GM21360 (cell line): ENCODE data around the gene ATP5F1D.

Experiments
- ATAC-seq: cut with Tn5 transposase; IDR thresholded peaks from one replicate; pipeline ENCODE4 v1.9.1; 2021; ENCODE audit warnings: mild to moderate bottlenecking, moderate library complexity; ENCODE audit not compliant: unreplicated experiment

ATP5F1D gene

DNA sequence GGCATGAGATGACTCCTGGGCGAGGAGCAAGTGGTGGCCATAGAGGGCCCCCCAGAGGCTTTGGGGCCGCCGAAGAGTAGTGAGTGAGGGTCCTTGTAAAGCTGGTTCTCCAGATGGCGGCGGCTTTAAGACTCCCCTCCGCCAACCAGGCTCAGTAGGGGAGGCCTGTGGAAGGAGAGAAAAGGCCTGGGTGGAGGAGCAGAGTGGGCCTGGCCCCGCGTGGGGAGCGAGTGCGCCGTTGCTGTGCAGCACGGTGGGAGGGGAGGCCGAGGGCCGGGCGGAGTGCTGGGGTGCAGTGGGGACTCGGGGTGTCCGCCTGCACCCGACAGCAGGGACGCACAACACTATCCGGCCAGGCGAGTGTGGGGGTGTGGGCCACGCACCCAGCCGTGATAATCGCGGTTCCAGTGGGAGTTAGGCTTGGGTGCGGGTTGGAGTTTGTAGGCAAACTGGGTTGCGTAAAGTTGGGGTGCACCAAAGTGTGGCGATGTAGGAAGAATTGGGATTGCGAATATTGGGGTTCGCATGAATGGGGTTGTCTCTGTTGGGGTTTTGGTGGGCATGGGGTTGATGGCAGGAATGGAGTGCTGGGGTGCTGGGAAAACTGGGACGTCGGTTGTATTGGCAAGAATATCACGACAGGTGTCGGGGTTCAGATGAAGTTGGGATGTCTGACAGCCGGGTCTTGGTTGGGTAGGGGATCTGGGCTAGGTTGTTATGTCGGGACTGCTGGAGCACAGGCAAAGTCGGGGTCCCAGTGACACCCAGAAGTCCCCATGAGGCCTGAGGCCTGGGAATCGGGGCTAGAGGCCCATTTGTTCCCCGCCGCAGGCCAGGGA, 26.9 kb downstream of the ATP5F1D start:
- ATAC-seq: no peak

DNA sequence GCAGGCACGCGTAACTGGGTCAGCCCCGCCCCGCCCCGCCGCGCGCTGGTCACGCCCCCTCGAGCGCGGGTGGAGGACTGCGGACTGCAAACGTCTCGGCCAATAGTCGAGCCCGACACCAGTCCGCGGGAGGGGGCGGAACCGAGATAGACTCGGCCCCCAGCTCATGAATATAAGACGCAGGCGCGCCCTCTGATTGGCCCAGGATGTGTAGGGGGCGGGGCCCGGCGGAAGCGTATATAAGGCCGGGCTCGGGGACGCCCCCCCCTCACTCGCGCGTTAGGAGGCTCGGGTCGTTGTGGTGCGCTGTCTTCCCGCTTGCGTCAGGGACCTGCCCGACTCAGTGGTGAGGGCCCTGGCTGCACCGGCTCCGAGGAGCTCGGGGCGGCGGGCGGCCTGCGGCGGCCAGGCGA, 27.5 kb downstream of the ATP5F1D start, which contains the start of gene CIRBP:
CIRBP (plus strand) TSS at position 268 of the 413 bp plus-strand sequence. CDS start 1,602 bp downstream, outside the sequence.
- peak; percentile 44 for ATAC-seq

DNA sequence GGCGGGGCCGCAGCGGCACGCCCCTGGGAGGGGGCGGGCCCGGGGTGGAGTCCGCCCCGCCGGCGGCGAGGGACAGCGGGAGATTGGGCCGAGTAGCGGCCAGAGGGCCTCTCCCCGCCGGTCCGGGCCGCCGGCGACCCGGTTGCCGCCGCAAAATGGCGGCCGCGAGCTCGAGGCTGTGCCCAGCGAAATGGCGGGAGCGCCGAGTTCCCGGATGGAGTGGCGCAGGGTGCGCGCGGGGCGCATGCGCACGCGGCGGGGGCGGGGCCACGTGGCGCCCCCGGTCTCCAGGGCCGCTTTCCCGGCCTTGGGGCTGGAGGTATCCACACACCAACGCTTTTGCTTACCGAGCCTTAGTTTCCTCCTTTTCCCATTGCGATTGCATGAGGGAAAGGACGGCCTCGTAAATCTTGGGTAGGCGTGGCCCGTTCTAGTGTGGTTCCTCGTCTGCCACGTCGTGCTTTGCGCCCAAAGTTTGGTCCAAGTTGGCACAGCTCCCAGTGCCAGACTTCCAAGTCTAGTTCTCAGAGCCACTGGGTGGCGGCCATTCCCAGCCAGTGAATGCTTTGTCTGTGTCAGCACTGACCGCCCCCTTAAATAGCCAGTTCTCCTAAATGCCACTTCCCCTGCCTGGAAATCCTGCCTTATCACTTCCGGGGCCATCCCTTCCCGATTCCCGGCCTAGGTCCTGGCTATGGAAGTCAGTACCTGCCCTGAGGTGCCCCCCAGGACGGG, 28.1 kb downstream of the ATP5F1D start:
- peak; percentile 13 for ATAC-seq

DNA sequence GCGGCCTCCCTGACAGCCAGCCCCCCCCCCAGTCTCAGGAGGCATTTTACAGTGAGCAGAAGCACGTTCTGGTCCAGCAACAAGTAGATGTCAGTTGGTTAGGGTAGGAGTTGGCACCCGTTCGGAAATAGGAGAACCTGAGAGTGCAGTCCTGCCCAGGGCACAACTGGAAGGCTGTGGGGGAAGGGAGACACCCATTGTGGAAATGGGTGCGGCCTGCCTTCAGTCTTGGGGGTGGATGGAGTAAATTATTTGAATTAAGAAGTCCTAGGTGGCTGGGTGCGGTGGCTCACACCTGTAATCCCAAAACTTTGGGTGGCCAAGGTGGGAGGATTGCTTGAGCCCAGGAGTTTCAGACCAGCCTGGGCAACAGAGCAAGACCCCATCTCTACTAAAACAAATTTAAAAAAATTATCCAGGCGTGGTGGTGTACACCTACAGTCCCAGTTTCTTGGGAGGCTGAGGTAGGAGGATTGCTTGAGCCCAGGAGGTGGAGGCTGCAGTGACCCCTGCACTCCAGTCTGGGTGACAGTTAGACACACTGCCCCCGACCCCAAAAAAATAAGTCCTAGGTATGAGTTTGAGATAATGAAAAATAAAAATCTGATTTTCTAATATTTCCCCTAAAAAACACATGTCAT, 28.8 kb downstream of the ATP5F1D start:
- ATAC-seq: no peak

DNA sequence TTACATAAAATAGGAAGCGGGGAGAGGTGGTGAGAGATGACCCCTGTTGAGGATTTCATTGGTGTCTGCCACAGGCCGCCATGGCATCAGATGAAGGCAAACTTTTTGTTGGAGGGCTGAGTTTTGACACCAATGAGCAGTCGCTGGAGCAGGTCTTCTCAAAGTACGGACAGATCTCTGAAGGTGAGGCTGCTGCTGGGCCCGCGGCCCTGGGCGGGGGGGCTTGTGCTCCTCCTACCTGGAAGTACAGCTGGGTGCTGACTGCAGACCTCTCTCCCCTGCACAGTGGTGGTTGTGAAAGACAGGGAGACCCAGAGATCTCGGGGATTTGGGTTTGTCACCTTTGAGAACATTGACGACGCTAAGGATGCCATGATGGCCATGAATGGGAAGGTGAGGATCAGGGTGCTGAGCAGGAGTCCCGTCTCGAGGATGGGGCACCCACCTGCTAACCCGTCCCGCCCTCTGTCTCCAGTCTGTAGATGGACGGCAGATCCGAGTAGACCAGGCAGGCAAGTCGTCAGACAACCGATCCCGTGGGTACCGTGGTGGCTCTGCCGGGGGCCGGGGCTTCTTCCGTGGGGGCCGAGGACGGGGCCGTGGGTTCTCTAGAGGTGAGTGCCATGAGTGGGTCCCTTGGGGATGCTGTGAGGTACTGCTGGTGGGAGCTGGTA, 29.4 kb downstream of the ATP5F1D start:
- no peak for ATAC-seq

DNA sequence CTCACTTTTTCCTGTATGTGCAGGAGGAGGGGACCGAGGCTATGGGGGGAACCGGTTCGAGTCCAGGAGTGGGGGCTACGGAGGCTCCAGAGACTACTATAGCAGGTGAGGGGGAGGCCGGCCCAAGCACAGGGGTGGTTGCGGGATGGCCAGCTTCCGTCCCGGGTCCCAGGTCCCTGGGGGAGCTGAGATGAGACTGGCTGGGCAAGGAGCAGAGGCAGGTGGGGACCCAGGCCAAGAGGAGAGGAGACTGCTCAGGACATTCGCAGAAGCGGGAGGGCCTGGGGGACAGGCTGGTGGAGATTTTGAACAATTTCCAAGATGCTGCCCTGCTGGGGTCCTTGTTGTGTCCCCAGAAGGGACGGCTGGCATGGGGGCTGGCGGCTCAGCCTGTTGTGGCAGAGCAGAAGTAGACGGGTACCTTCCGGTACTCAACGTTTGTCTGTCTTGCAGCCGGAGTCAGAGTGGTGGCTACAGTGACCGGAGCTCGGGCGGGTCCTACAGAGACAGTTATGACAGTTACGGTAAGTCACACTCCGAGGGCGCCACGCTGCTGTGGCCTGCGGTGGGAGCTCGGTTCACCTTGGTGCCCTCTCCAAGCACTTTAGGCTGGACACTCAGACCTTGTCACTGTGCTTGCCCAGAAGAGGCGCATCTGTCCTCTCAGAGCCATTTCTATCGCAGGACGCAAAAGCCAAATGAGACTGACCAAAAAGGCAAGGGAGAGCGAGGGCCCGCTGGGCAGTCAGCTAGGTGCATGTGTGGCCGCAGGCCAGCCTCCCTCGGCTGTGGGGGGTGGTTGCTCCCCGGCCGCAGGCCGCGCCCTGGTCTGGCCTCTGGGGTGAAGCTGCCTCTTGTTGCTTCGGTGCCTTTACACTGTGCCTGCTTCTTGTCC, 30.2 kb downstream of the ATP5F1D start:
- no peak for ATAC-seq

DNA sequence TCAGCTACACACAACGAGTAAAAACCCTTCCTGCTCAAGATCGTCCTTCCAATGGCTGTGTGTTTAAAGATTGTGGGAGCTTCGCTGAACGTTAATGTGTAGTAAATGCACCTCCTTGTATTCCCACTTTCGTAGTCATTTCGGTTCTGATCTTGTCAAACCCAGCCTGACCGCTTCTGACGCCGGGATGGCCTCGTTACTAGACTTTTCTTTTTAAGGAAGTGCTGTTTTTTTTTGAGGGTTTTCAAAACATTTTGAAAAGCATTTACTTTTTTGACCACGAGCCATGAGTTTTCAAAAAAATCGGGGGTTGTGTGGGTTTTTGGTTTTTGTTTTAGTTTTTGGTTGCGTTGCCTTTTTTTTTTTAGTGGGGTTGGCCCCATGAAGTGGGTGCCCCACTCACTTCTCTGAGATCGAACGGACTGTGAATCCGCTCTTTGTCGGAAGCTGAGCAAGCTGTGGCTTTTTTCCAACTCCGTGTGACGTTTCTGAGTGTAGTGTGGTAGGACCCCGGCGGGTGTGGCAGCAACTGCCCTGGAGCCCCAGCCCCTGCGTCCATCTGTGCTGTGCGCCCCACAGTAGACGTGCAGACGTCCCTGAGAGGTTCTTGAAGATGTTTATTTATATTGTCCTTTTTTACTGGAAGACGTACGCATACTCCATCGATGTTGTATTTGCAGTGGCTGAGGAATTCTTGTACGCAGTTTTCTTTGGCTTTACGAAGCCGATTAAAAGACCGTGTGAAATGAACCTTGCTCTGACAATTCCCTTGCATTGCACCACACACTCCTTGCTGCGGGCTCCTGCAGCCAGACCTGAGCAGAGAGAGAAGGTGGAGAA, 31.1 kb downstream of the ATP5F1D start:
- ATAC-seq: no peak

DNA sequence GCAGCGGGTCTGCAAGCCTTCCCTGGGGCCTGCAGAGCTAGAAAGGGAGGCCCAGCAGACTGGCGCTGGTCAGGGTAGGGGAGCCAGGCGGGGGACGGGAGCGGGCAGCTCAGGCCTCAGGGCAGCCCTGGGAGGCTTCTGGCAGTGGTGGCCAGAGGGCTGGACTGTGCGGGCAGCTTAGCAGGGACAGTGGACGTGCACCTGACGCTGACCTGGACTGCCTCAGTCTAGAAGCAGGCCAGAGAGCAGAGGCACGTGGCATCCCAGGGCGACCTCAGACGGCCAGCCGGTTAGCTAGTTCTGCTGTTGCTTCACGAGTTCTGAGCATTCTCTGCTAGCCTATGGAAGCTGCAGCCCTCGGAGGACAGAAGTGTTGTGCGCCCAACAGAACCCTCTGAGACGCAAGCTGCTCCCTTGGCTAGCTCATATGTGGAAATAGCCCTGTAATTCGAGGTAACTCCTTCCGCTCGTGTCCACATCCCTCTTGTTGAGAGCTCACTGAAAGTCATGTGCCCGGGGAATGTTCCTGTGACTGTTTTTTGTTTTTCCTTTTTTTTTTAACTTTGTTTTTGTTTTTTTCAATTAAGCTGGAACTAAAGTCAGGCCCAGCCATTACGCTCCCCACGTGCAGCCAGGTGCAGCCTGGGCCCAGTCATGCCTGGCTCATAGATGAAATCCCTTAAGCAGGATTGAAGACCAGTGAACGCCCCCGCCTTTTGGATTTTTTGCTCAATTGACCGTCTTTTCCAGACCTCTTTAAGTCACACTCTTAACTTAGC, 31.9 kb downstream of the ATP5F1D start:
- ATAC-seq: no peak

DNA sequence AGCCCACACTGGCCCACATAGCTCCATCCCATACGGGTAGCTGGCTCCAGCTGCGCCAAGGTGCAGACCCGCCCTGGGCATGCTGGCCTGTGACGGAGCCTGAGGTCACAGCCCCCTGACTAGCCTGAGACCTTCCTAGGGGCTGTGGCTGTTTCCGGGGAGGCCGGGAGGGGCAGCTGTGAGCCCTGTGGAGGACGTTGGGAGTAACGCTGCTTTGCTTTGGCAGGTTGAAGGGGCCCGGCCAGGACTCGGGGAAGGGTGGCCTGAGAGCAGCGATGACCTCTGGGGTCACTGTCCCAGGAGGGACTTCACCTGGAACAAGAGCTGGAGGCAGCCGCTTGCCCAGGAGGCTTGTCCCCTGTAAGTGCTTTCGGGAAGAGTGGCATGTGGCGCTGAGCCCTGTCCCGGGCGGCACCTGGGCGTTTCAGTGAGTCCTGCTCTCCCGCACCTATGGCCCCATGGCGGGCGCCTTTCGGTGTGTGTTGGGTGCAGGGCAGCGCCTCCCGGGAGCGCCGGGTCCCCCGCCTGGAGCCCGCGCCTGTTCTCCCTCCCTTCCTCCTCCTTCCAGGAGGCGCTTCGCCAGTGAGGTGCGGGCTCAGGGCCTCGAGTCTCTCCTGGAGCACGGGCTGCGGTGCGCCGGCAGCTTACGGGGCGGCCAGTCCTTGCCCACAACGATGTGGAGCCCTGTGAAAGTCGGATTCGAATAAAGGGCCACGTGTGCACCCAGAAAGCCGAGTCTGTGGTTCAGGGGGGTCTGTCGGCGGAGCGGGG, 32.7 kb downstream of the ATP5F1D start:
- ATAC-seq: no peak

DNA sequence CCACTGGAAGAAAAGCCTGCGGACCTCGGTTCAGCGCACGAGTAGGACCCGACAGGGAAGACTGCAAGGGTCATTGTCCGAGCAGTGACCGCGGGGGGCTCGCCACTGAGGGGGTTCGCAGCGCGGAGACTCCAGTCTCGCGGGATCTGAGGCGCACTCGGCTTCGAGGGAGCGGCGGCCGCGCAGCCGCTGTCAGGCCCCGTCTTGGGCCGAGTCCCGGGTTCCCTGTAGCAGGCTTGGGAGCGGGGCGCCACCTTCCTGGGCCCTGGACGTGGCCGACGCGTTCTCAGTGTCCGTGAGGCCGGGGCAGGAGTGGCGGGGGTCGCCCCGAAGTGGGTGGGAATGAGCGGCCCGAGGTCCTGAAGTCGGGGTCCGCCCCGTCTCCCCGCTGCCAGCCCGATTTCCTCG, 33.3 kb downstream of the ATP5F1D start:
- no peak for ATAC-seq

DNA sequence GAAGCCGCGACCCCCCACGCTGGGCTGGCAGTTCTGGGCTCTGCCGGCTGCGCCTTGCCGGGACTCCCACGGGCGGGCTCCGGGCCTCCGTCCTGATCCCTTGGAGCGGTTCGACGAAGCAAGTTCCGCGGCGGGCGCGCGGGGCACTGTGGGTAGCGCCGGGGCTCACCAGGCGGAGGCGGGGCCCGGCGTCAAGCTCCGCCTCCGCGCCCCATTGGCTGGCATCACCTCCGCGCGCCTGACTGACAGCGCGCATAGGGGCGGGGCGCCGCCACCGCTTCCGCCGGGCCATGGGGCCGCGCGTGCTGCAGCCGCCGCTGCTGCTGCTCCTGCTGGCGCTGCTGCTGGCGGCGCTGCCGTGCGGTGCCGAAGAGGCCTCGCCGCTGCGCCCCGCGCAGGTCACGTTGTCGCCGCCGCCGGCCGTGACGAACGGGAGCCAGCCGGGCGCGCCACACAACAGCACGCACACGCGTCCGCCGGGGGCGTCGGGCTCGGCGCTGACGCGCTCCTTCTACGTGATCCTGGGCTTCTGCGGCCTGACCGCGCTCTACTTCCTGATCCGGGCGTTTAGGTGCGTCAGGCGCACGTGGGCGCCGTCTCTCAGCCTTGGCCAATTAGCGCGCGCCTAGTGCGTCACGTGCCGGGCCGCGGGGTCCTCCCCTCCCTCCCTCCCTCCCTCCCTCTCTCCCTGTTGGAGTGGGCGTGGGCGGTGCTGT, 33.9 kb downstream of the ATP5F1D start, which contains the start of gene FAM174C:
FAM174C (plus strand) TSS at position 271 of the 716 bp plus-strand sequence; CDS start at position 291, 20 bp downstream.
- ATAC-seq: peak; percentile 57

DNA sequence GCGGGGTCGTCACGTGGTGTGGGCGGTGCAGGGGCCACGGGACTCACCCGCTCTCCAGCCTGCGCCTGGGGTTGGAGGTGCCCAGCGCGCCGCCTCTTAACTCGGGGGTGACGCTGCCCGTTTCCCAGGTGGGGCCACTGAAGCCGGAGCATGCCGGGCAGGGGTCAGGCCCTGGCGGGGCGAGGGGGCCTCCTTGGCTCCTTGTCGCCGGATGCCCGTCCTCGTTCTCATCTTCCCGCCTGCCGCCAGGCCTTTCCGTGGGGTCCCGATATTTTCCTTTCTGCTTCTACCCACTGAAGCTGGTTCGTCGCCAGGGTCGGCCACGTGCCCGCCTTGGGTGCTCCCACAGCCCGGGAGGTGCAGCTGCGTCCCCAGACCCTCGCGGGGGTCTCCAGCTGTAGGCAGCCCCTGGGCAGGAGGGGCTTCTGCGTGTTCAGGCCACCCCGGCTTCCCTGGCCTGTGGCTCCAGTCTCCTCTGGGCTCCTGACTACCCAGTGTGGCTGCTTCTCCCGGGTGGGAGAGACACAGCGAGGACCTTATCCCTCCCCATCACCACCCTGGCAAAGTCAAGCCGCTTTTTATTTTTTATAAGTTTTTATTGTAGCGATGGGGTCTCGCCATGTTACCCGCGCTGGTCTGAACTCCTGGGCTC, 34.6 kb downstream of the ATP5F1D start:
- no peak for ATAC-seq

DNA sequence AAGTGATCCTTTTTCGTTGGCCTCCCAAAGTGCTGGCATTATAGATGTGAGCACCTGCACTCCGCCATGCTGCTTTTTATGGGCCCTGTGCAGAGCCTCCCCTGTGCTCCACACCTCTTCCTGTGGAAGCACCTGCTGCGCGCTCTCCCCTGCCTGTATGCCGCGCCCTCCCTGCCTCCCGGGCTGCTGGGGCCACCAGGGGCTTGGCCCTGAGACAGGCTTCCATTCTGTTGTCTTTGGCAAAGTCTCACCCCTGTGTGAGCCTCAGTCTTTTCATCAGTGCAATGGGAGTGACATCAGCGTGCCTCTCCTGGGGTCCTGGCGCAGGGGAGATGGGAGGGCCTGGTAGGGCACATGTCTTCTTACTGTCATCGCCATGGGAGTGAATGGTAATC, 35.1 kb downstream of the ATP5F1D start:
- no peak for ATAC-seq

DNA sequence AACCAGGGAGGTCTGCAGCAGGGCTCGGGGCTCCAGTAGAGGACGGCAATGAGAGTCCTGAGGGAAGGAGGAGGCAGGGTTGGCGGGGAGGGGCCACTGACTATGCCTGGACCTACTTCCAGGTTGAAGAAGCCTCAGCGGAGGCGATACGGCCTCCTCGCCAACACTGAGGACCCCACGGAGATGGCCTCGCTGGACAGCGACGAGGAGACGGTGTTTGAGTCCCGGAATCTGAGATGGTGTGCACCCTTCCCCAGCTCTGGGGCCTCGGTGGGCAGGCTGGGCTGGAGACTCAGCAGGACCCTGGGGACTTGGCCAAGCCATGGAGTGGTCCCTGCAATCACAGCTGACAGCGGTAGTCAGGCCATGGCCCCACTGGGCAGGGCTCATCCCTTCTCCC, 35.5 kb downstream of the ATP5F1D start:
- no peak for ATAC-seq

DNA sequence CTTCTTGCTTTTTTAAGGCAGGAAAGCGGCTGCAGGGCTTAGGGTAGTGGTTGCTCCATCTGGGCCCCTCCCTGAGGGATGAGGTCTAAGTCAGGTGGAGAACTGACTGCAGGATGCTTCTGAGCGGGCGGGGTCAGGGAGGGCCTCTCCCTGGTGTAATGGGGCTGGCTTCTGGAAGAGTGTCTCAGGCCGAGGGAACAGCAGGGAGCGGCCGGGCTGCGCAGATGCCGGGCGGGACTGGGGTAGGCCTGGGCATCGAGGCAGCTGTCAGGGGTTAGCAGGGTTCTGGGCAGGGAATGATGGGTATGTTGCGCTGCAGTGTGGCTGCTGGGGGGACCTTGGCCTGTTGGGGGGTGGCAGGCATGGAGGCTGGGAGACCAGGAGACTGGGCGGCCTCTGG, 36.5 kb downstream of the ATP5F1D start:
- ATAC-seq: no peak
